GM21423 (cell line): Measurements from ENCODE around the gene KDM8.

ENCODE experiments used
- ATAC-seq: cut with Tn5 transposase; IDR thresholded peaks from one replicate; pipeline ENCODE4 v1.9.1; 2021; ENCODE audit warnings: mild to moderate bottlenecking, moderate library complexity; ENCODE audit not compliant: unreplicated experiment

KDM8 gene

DNA sequence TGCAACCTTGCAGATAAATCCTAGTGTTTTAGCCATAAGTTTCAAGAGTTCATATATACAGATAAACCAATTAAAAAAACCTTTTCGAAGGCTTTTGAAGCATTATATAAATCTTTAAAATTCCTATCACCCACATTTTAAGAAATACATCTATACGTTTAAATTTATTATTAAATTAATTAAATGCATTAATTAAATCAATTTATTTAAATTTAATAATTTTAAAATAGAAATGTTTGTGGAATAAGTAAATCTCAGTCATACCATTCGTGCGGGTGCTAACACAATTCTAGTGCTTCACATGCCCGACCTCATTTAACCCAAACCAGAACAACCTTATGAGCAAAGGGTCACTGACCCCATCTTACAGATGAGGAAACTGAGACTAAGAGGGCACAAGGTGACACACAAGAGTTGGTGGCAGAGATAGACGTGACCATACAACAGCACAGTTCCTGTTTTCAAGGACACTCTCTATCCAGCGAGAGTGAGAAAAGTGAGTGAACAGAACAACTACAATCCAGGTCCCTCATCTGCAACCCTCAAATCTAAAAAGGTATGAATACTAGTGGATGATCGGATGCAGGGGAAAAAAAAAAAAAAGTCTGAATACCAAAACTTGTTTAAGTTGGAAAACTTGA is 63.8 kb downstream of the KDM8 start:
- no peak for ATAC-seq

DNA sequence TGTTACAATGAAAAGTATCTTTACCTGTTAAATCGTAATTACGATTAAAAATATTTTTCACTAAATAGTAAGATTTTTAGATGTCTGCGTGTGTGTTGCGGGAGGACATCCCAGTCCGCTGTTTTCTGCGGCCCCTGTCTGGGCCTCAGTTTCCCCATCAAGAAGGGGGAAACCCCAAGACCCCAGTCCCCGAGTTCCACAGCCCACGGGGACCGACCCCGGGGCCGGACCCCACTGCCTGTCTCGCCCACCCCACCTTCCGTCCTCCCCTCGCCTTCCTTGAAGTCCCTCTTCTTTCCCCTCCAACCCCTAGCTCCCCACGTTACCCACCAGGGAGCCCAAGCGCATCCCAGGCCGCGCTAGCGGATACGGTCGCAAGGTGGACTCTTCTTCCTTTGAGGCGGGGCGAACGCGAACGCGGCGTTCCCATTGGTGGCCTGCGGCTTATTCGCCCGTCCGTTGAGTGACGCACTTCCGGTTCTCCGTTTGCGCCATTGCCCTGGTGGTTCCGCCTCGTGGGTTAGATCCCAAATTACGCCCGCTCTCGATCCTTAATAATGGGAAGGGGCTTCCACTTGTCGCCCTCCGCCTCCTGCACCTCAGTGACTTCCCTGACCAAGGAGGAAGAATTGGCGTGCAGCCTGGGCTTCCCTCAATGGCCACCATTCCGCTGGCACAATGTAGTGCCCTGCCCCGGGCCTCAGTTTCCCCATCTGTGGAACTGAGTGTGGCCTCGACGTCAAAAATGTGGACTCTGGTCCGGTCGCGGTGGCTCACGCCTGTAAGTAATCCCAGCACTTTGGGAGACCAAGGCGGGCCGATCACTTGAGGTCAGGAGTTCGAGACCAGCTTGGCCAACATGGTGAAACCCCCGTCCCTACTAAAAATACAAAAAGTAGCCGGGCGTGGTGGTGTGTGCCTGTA is 65.3 kb downstream of the KDM8 start, which contains the start of gene NSMCE1:
Gene NSMCE1 (minus strand): TSS at position 397 of the 924 bp plus-strand sequence. CDS start 11,202 bp downstream, outside the sequence.
- ATAC-seq, result peak; percentile 94

- no peak for ATAC-seq
Observed at GRCh38 chr16:27269300-27270150, 66.2 kb downstream of the KDM8 start.

- ATAC-seq, result no peak
Observed at GRCh38 chr16:27270349-27270748, 67.0 kb downstream of the KDM8 start.
